ENCODE measurements around the gene SLC25A36. TPM values are rescaled to one million over a fixed set of nuclear protein-coding genes. Genes with fewer than 3 reads are reported as not detected.
"Not testable (repeated sequence)": the region's sequence is repeated elsewhere in the genome, so short reads cannot be mapped to it uniquely, and the experiment has no call there.

Gene SLC25A36
- total and polyA plus RNA-seq, 10 donors, result 19.1 to 82.5 (median 54.3) TPM

DNA sequence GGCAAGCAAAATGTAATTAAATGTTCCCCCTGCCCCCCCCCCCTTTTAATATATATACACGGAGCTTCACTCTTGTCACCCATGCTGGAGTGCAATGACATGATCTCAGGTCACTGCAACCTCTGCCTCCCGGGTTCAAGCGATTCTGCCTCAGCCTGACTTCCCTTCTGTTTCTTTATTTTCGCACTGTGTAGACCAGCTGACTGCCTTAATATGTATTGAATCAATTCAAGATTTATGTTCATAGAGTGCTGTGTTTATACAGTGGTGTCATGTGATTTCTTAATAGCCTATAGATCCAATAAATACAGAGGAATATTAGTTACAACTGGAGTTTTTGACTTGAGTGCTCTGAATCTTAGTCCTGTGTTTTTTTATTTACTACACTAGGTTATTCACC, 39.0 kb downstream of the SLC25A36 start:
- Histone ChIP-seq H3K27me3 (replicated peaks in 1 of 7) (no peaks in the 10 kb centered on the region), H3K9me3 (peaks cover 0 to 12% (median 9%) of the 10 kb centered on the region in 8 donors), H3K4me3 (no peak overlapping the region), H3K4me1 (no peaks in the 10 kb centered on the region), H3K27ac (no peak overlapping the region), H3K36me3 (peaks cover 0 to 29% (median 14%) of the 10 kb centered on the region in 6 donors)
- WGBS, 5 donors, result 88 to 93% (median 90%) methylated on average over 4 of the region's 4 CpGs
- TF ChIP-seq POLR2AphosphoS5 (IDR thresholded peaks at IDR 0.05) (no peak), POLR2A (IDR thresholded peaks at IDR 0.05) (no peak)
- TF ChIP-seq, protein P1, sequence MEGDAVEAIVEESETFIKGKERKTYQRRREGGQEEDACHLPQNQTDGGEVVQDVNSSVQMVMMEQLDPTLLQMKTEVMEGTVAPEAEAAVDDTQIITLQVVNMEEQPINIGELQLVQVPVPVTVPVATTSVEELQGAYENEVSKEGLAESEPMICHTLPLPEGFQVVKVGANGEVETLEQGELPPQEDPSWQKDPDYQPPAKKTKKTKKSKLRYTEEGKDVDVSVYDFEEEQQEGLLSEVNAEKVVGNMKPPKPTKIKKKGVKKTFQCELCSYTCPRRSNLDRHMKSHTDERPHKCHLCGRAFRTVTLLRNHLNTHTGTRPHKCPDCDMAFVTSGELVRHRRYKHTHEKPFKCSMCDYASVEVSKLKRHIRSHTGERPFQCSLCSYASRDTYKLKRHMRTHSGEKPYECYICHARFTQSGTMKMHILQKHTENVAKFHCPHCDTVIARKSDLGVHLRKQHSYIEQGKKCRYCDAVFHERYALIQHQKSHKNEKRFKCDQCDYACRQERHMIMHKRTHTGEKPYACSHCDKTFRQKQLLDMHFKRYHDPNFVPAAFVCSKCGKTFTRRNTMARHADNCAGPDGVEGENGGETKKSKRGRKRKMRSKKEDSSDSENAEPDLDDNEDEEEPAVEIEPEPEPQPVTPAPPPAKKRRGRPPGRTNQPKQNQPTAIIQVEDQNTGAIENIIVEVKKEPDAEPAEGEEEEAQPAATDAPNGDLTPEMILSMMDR (IDR thresholded peaks at IDR 0.05 in 8 of 11, conservative IDR thresholded peaks at IDR 0.05 in 3 of 11), result no peak
- no peak for DNase-seq
- intact Hi-C loops (cut with DNase I; ENCODE audit: low total_unique reads), result no loop called here

DNA sequence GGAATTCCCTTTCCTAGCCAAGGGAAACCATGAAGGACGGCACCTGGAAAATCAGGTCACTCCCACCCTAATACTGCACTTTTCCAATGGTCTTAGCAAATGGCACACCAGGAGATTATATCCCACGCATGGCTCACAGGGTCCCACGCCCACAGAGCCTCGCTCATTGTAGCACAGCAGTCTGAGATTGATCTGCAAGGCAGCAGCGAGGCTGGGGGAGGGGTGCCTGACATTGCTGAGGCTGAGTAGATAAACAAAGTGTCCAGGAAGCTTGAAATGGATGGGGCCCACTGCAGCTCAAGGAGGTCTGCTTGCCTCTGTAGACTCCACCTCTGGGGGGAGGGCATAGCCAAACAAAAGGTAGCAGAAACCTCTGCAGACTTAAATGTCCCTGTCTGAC, 46.2 kb downstream of the SLC25A36 start:
- DNase-seq, result not testable (repeated sequence)

DNA sequence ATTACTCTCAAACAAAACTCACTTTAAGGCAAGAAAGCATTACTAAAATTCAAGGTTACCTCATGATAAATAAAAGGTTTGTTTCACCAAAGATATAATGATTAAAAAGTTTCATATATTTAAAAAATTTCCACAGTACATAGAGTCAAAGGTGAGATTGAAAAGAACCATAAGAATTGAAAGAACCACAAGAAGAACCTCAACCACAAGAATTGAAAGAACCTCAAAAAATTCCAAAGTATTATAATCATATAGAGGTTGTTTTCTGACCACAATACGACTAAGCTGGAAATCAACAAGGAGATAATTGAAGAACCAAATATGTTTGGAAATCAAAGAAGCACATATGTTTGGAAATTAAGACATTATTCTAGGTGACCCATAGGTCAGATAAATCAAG, 52.7 kb downstream of the SLC25A36 start:
- TF ChIP-seq, protein P1 (IDR thresholded peaks at IDR 0.05 in 8 of 11, conservative IDR thresholded peaks at IDR 0.05 in 3 of 11), result no peak
- TF ChIP-seq POLR2A (IDR thresholded peaks at IDR 0.05), result no peak
- no peak for TF ChIP-seq POLR2AphosphoS5 (IDR thresholded peaks at IDR 0.05)
- intact Hi-C loops (cut with DNase I; ENCODE audit: low total_unique reads), result no loop called here
- Histone ChIP-seq H3K27ac (no peak overlapping the region), H3K27me3 (replicated peaks in 1 of 7) (no peaks in the 10 kb centered on the region), H3K4me1 (no peaks in the 10 kb centered on the region), H3K9me3 (peaks cover 0 to 12% (median 1%) of the 10 kb centered on the region in 8 donors), H3K36me3 (no peaks in the 10 kb centered on the region), H3K4me3 (no peak overlapping the region)
- WGBS, 5 donors, result 87 to 95% (median 88%) methylated on average over 1 of the region's 1 CpG
- no peak for DNase-seq

More for the DNA sequence above, 46.2 kb downstream of the SLC25A36 start:
- intact Hi-C loops (cut with DNase I; ENCODE audit: low total_unique reads); H3K27me3 ChIP-seq (replicated peaks in 1 of 7); H3K36me3 ChIP-seq; H3K4me1 ChIP-seq; H3K27ac ChIP-seq; H3K4me3 ChIP-seq: not testable (repeated sequence)
- 86 to 98% (median 89%) methylated on average over 5 of the region's 5 CpGs for WGBS, 5 donors
- H3K9me3 ChIP-seq, result peaks cover 0 to 37% (median 26%) of the 10 kb centered on the region in 8 donors

DNA sequence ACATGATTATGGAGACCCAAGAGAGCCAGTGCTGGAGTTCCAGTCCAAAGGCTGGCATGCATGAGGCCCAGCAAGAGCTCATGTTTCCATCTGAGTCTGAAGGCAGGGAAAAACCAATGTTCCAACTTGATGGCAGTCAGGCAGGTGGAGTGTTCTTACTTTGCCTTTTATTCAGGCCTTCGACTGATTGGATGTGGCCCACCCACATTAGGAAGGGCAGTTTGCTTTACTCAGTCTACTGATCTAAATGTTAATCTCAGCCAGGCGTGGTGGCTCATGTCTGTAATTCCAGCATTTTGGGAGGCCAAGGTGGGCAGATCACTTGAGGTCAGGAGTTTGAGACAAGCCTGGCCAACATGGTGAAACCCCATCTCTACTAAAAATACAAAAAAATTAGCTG, 53.2 kb downstream of the SLC25A36 start:
- H3K4me3 ChIP-seq; H3K27me3 ChIP-seq (replicated peaks in 1 of 7); intact Hi-C loops (cut with DNase I; ENCODE audit: low total_unique reads); H3K27ac ChIP-seq; H3K36me3 ChIP-seq; H3K4me1 ChIP-seq; DNase-seq: not testable (repeated sequence)
- 84 to 96% (median 93%) methylated on average over 2 of the region's 2 CpGs for WGBS, 5 donors
- peaks cover 0 to 12% (median 1%) of the 10 kb centered on the region in 8 donors for H3K9me3 ChIP-seq

DNA sequence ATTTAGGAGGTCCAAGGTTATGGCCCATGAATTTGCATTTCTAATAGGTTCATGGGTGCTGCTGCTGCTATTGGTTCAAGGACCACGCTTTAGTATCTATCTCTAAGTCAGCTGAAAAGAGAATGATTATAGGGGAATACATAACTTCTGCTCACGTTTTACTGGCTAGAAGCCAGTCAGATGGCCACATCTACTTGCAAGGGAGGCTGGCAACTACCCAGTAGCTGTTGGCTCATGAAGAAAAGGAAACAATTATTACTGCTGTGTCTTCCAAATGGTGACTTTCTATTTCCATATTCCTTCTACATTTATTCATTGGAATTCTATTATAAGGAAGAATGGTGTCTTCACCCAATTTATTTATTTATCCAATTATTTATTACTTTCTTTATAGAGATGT, 54.2 kb downstream of the SLC25A36 start:
- H3K4me3 ChIP-seq, result no peak overlapping the region
- no peak for DNase-seq
- H3K27me3 ChIP-seq (replicated peaks in 1 of 7), result no peaks in the 10 kb centered on the region
- intact Hi-C loops (cut with DNase I; ENCODE audit: low total_unique reads), result no loop called here
- TF ChIP-seq POLR2A (IDR thresholded peaks at IDR 0.05) (no peak), POLR2AphosphoS5 (IDR thresholded peaks at IDR 0.05) (no peak)
- TF ChIP-seq, protein P1 (IDR thresholded peaks at IDR 0.05 in 8 of 11, conservative IDR thresholded peaks at IDR 0.05 in 3 of 11), result no peak
- 49 to 75% (median 53%) methylated on average over 2 of the region's 2 CpGs for WGBS, 5 donors
- peaks cover 0 to 12% (median 1%) of the 10 kb centered on the region in 8 donors for H3K9me3 ChIP-seq
- no peaks in the 10 kb centered on the region for H3K36me3 ChIP-seq
- no peak overlapping the region for H3K27ac ChIP-seq
- no peaks in the 10 kb centered on the region for H3K4me1 ChIP-seq

Measured in spleen (tissue), 11 donors.